ENCODE results near the gene MMD2. TPM values are rescaled to one million over a fixed set of nuclear protein-coding genes. Genes with fewer than 3 reads are reported as not detected.

MMD2 gene
- total RNA-seq, 1 experiment from 2014 or later: not detected

GRCh38 chr7:4957847-4958476, 1.0 kb downstream of the MMD2 start:
- Histone ChIP-seq H3K9me2 (replicated peaks; ENCODE audit: low read length) (no peaks in the 10 kb centered on the region), H3K4me2 (ENCODE audit: low read length) (no peak overlapping the region), H4K20me1 (ENCODE audit: low read length) (no peaks in the 10 kb centered on the region), H3K36me3 (ENCODE audit: low read depth, low read length) (no peaks in the 10 kb centered on the region), H3K27me3 (ENCODE audit: low read length) (no peaks in the 10 kb centered on the region), H3K4me3 (ENCODE audit: low read length) (no peak overlapping the region), H3F3A (ENCODE audit: low read length, unreplicated experiment) (no peaks in the 10 kb centered on the region), H3K9me3 (ENCODE audit: low read length) (no peaks in the 10 kb centered on the region), H3K9ac (ENCODE audit: low read length) (no peak overlapping the region), H3K27ac (ENCODE audit: low read length) (no peak overlapping the region), H3K4me1 (ENCODE audit: insufficient read depth, low read length) (no peaks in the 10 kb centered on the region), H3K79me2 (ENCODE audit: low read length) (no peaks in the 10 kb centered on the region), H2AFZ (ENCODE audit: low read length) (no peak overlapping the region)
- TF ChIP-seq, protein P1, sequence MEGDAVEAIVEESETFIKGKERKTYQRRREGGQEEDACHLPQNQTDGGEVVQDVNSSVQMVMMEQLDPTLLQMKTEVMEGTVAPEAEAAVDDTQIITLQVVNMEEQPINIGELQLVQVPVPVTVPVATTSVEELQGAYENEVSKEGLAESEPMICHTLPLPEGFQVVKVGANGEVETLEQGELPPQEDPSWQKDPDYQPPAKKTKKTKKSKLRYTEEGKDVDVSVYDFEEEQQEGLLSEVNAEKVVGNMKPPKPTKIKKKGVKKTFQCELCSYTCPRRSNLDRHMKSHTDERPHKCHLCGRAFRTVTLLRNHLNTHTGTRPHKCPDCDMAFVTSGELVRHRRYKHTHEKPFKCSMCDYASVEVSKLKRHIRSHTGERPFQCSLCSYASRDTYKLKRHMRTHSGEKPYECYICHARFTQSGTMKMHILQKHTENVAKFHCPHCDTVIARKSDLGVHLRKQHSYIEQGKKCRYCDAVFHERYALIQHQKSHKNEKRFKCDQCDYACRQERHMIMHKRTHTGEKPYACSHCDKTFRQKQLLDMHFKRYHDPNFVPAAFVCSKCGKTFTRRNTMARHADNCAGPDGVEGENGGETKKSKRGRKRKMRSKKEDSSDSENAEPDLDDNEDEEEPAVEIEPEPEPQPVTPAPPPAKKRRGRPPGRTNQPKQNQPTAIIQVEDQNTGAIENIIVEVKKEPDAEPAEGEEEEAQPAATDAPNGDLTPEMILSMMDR (conservative IDR thresholded peaks at IDR 0.05; ENCODE audit: low read depth, low read length): no peak
- no peak for TF ChIP-seq EZH2 (IDR thresholded peaks at IDR 0.05; ENCODE audit: low read length, unreplicated experiment)
- TF ChIP-seq EZH2phosphoT487 (IDR thresholded peaks at IDR 0.05; ENCODE audit: borderline replicate concordance, low read length): no peak
- intact Hi-C loops (cut with micrococcal nuclease): no loop called here
- ChIA-PET CTCF (no interaction called here), POLR2A (ENCODE audit: unreplicated experiment) (no interaction called here)
- DNase-seq (no peak), ATAC-seq (no peak)
- no TSS peak for BruUV-seq (replicated peaks)

DNA sequence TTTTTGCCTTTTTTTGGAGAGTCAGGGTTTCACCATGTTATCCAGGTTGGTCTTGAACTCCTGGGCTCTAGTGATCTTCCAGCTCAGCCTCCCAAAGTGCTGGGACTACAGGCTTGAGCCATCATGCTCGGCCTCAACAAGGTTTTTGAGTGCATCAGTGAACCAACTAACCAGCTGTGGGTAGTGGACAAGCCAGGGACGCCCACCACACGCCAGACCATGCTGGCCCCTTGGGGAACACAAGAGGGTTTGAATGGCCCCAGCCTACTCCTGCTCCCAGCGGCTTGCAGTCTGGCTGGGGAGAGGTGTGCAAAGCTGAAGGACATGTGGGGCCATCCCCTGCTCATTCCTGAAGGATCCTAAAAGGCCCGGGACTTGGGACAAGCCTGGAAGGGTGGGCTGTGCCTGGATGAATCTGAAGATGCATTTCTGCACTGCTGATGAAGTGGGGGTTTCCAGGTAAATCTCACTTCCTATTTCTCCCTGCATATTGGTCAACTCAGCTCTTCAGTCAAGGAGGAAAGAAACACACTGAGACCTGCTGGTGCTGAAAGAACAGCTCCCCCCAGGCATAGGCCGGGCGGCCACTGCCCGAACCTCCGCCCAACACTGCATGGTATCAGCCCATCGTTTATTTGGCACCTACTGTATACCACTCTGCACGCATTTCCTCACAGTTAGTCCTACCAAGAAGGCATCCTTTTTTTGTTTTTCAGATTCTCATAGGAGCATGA, 6.9 kb downstream of the MMD2 start:
- no peaks in the 10 kb centered on the region for H3K4me1 ChIP-seq (ENCODE audit: insufficient read depth, low read length)
- no peak overlapping the region for H3K27ac ChIP-seq (ENCODE audit: low read length)
- CTCF ChIA-PET: no interaction called here
- H3K9me3 ChIP-seq (ENCODE audit: low read length): no peaks in the 10 kb centered on the region
- intact Hi-C loops (cut with micrococcal nuclease): no loop called here
- H4K20me1 ChIP-seq (ENCODE audit: low read length): no peaks in the 10 kb centered on the region
- H3K27me3 ChIP-seq (ENCODE audit: low read length): 0 out of 2 replicates have a peak, but pooled peaks cover 5% of the 10 kb centered on the region
- peak; percentile 40 for DNase-seq
- H3K4me3 ChIP-seq (ENCODE audit: low read length): no peak overlapping the region
- no peaks in the 10 kb centered on the region for H3F3A ChIP-seq (ENCODE audit: low read length, unreplicated experiment)
- H2AFZ ChIP-seq (ENCODE audit: low read length): no peak overlapping the region
- peak; percentile 40; the same call in 1 of the 2 replicates for ATAC-seq
- no peaks in the 10 kb centered on the region for H3K36me3 ChIP-seq (ENCODE audit: low read depth, low read length)
- no peak overlapping the region for H3K9ac ChIP-seq (ENCODE audit: low read length)
- no peak overlapping the region for H3K4me2 ChIP-seq (ENCODE audit: low read length)
- TF ChIP-seq EZH2 (IDR thresholded peaks at IDR 0.05; ENCODE audit: low read length, unreplicated experiment) (no peak), EZH2phosphoT487 (IDR thresholded peaks at IDR 0.05; ENCODE audit: borderline replicate concordance, low read length) (no peak)
- TF ChIP-seq, protein P1 (conservative IDR thresholded peaks at IDR 0.05; ENCODE audit: low read depth, low read length): no peak
- BruUV-seq (replicated peaks): no TSS peak
- POLR2A ChIA-PET (ENCODE audit: unreplicated experiment): no interaction called here
- no peaks in the 10 kb centered on the region for H3K9me2 ChIP-seq (replicated peaks; ENCODE audit: low read length)
- H3K79me2 ChIP-seq (ENCODE audit: low read length): no peaks in the 10 kb centered on the region

DNA sequence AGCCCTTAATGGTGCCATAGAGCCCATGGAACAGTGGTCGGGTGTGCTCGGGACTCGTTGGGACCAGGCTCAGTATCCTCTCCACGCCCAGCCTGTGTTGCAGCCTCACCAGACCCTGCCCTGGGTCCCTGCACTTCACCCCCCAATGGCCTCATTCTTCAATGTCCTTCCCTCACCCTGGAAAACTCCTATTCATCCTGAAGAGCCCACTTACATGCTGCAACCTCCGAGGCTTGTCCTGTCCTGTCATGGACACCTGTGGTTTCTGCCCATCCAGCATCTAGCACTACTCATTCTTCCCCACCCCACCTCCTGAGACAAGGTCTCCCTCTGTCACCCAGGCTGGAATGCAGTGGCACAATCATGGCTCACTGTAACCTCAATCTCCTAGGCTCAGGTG, 7.7 kb downstream of the MMD2 start:
- TF ChIP-seq, protein P1 (conservative IDR thresholded peaks at IDR 0.05; ENCODE audit: low read depth, low read length): no peak
- TF ChIP-seq EZH2 (IDR thresholded peaks at IDR 0.05; ENCODE audit: low read length, unreplicated experiment): no peak
- no peak for TF ChIP-seq EZH2phosphoT487 (IDR thresholded peaks at IDR 0.05; ENCODE audit: borderline replicate concordance, low read length)
- Histone ChIP-seq H3K4me2 (ENCODE audit: low read length) (no peak overlapping the region), H3K9me3 (ENCODE audit: low read length) (no peaks in the 10 kb centered on the region), H2AFZ (ENCODE audit: low read length) (no peak overlapping the region), H3K27me3 (ENCODE audit: low read length) (0 out of 2 replicates have a peak, but pooled peaks cover 5% of the 10 kb centered on the region), H3F3A (ENCODE audit: low read length, unreplicated experiment) (no peaks in the 10 kb centered on the region), H3K27ac (ENCODE audit: low read length) (no peak overlapping the region), H3K4me3 (ENCODE audit: low read length) (no peak overlapping the region), H3K9ac (ENCODE audit: low read length) (no peak overlapping the region), H4K20me1 (ENCODE audit: low read length) (no peaks in the 10 kb centered on the region), H3K36me3 (ENCODE audit: low read depth, low read length) (no peaks in the 10 kb centered on the region), H3K79me2 (ENCODE audit: low read length) (no peaks in the 10 kb centered on the region), H3K9me2 (replicated peaks; ENCODE audit: low read length) (no peaks in the 10 kb centered on the region), H3K4me1 (ENCODE audit: insufficient read depth, low read length) (no peaks in the 10 kb centered on the region)
- intact Hi-C loops (cut with micrococcal nuclease): no loop called here
- BruUV-seq (replicated peaks): no TSS peak
- POLR2A ChIA-PET (ENCODE audit: unreplicated experiment): no interaction called here
- CTCF ChIA-PET: no interaction called here
- ATAC-seq: no peak
- DNase-seq: no peak
